ENCODE data around the gene PLB1. TPM values are rescaled to one million over a fixed set of nuclear protein-coding genes. Genes with fewer than 3 reads are reported as not detected.

The PLB1 gene
- total RNA-seq, 1 donor from 2014 or later: 1.0 TPM

DNA sequence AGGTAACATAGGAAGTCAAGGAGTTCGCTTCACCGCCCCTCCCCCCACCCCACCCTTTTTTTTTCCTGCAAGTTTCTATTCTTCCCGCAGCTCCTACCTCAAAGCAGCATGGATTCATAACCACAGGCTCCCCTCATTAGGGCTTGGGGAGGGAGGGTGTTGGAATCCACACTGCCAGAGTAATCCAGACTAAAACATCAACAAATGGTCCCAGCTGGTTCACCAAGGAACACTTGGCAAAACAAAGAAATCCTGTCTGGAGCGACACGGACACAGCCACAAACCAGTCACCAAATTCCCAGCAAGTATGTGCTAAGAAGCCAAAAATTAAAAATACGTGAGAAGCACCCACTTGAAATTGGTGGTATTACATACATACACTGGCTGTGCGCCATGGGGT lies 148.9 kb downstream of the PLB1 start:
- peaks cover 3 to 5% (median 3%) of the 10 kb centered on the region in 3 donors for H3K4me1 ChIP-seq (ENCODE audit: control insufficient read depth in 3 of 3, insufficient read depth in 3 of 3, low read length in 3 of 3)
- H3K9me3 ChIP-seq (ENCODE audit: control insufficient read depth in 3 of 3, low read length in 3 of 3): no peaks in the 10 kb centered on the region
- H3K27ac ChIP-seq (ENCODE audit: low read depth, low read length): no peak overlapping the region
- no peaks in the 10 kb centered on the region for H3K36me3 ChIP-seq (ENCODE audit: control insufficient read depth in 3 of 3, insufficient read depth in 3 of 3, low read length in 3 of 3)
- no peaks in the 10 kb centered on the region for H3K27me3 ChIP-seq (ENCODE audit: control insufficient read depth in 3 of 3, insufficient read depth in 3 of 3, low read length in 3 of 3)
- H3K4me3 ChIP-seq (ENCODE audit: low read length in 3 of 3): no peak overlapping the region
- no peak overlapping the region for H3K9ac ChIP-seq (ENCODE audit: low read depth in 1 of 3, low read length in 3 of 3)

DNA sequence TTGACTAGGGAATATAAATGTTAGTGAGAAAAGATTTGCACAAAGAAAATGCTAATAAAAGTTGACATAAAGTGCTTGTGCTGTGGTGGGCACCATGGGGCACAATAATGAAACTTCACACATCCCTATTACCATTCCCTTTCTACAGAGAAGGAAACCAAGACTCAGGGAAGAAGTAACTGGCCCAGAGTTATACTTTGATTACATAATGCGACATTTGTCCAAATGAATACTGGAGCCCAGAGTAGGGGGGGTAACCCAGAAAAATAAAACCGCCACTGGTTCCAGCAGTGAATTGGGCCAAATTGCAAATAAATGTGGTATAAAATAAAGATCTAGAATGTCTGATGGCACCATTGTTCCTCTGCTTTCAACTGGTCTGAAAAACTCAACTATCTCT lies 149.7 kb downstream of the PLB1 start:
- H3K27me3 ChIP-seq (ENCODE audit: control insufficient read depth in 3 of 3, insufficient read depth in 3 of 3, low read length in 3 of 3): no peaks in the 10 kb centered on the region
- H3K4me3 ChIP-seq (ENCODE audit: low read length in 3 of 3): no peak overlapping the region
- no peak overlapping the region for H3K9ac ChIP-seq (ENCODE audit: low read depth in 1 of 3, low read length in 3 of 3)
- H3K36me3 ChIP-seq (ENCODE audit: control insufficient read depth in 3 of 3, insufficient read depth in 3 of 3, low read length in 3 of 3): no peaks in the 10 kb centered on the region
- peaks cover 3 to 5% (median 3%) of the 10 kb centered on the region in 3 donors for H3K4me1 ChIP-seq (ENCODE audit: control insufficient read depth in 3 of 3, insufficient read depth in 3 of 3, low read length in 3 of 3)
- no peak overlapping the region for H3K27ac ChIP-seq (ENCODE audit: low read depth, low read length)
- H3K9me3 ChIP-seq (ENCODE audit: control insufficient read depth in 3 of 3, low read length in 3 of 3): no peaks in the 10 kb centered on the region

DNA sequence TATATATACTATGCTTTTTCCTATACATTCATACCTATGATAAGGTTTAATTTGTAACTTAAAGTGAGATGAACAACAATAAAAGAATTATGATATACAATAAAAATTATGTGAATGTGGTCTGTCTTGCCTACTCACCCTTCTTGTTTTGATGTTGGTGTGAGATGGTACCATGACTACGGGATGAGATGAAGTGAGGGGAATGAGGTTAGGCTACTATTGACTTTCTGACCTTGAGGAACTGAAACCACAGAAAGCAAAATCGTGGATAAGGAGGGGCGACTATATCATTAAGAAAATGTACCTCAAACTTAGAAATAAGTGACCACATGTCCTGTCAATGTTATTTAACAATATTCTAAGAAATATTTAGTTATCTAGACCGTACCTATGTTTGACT lies 151.8 kb downstream of the PLB1 start:
- Histone ChIP-seq H3K4me3 (ENCODE audit: low read length in 3 of 3) (no peak overlapping the region), H3K27me3 (ENCODE audit: control insufficient read depth in 3 of 3, insufficient read depth in 3 of 3, low read length in 3 of 3) (no peaks in the 10 kb centered on the region), H3K9ac (ENCODE audit: low read depth in 1 of 3, low read length in 3 of 3) (no peak overlapping the region), H3K9me3 (ENCODE audit: control insufficient read depth in 3 of 3, low read length in 3 of 3) (no peaks in the 10 kb centered on the region), H3K36me3 (ENCODE audit: control insufficient read depth in 3 of 3, insufficient read depth in 3 of 3, low read length in 3 of 3) (no peaks in the 10 kb centered on the region), H3K27ac (ENCODE audit: low read depth, low read length) (no peak overlapping the region), H3K4me1 (ENCODE audit: control insufficient read depth in 3 of 3, insufficient read depth in 3 of 3, low read length in 3 of 3) (peaks cover 3 to 5% (median 3%) of the 10 kb centered on the region in 3 donors)

DNA sequence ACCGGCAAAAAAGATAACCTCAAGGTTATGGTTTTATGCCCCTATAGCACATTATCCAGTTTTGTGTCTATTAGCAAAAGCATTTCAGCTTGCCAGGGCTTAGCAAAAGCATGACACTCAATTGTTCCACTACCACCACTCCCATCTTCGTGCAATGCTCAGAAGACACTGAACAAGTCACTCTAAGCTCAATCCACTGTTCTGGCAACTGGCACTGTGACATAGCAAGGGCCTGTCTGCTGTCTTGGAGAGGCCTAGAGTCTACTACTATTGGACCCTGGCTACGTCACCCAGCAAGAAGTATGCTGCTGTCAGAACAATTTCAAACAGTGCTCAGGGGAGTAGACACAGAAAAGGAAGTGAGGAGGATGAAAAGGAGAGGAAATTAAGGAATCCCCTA lies 152.3 kb downstream of the PLB1 start:
- H3K27me3 ChIP-seq (ENCODE audit: control insufficient read depth in 3 of 3, insufficient read depth in 3 of 3, low read length in 3 of 3): no peaks in the 10 kb centered on the region
- H3K9me3 ChIP-seq (ENCODE audit: control insufficient read depth in 3 of 3, low read length in 3 of 3): no peaks in the 10 kb centered on the region
- no peaks in the 10 kb centered on the region for H3K36me3 ChIP-seq (ENCODE audit: control insufficient read depth in 3 of 3, insufficient read depth in 3 of 3, low read length in 3 of 3)
- H3K4me3 ChIP-seq (ENCODE audit: low read length in 3 of 3): no peak overlapping the region
- no peak overlapping the region for H3K9ac ChIP-seq (ENCODE audit: low read depth in 1 of 3, low read length in 3 of 3)
- no peak overlapping the region for H3K27ac ChIP-seq (ENCODE audit: low read depth, low read length)
- peaks cover 3 to 5% (median 3%) of the 10 kb centered on the region in 3 donors for H3K4me1 ChIP-seq (ENCODE audit: control insufficient read depth in 3 of 3, insufficient read depth in 3 of 3, low read length in 3 of 3)

DNA sequence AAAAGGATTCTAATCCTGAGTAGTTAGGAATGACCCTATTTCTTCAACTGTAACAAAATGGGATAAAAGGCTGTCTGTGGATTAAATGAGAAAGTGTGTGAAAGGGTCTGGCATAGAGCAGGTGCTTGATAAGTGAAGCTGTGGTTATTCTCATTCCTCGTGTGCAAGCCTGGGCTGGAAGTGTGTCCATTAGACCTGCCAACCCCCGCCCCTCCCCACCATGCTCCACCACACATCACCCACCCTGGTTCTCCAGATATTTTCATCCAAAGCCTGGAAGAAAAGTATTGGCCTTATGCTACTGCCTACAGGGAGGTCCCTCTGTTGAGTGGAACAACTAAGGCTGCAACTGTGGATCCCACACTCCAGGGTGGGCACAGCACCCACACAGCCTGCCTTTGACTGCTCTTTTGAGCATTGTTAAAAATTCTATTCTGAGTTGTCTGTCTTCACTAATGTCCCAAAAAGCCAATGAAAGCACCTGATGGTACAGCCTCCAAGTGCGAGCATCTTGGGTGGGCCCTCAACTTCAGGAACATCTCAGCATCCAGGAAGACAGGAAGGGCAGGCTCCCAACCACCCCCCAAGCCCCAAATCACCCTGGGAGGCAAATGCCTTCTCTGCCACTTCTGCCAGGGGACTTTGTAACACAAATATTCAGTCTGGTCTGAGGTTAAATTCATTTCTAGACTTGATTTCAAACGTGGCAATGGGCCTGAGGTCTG lies 153.0 kb downstream of the PLB1 start:
- H3K27ac ChIP-seq (ENCODE audit: low read depth, low read length): no peak overlapping the region
- H3K9ac ChIP-seq (ENCODE audit: low read depth in 1 of 3, low read length in 3 of 3): no peak overlapping the region
- H3K36me3 ChIP-seq (ENCODE audit: control insufficient read depth in 3 of 3, insufficient read depth in 3 of 3, low read length in 3 of 3): no peaks in the 10 kb centered on the region
- no peaks in the 10 kb centered on the region for H3K9me3 ChIP-seq (ENCODE audit: control insufficient read depth in 3 of 3, low read length in 3 of 3)
- no peaks in the 10 kb centered on the region for H3K27me3 ChIP-seq (ENCODE audit: control insufficient read depth in 3 of 3, insufficient read depth in 3 of 3, low read length in 3 of 3)
- peaks cover 0 to 5% (median 0%) of the 10 kb centered on the region in 3 donors for H3K4me1 ChIP-seq (ENCODE audit: control insufficient read depth in 3 of 3, insufficient read depth in 3 of 3, low read length in 3 of 3)
- no peak overlapping the region for H3K4me3 ChIP-seq (ENCODE audit: low read length in 3 of 3)

DNA sequence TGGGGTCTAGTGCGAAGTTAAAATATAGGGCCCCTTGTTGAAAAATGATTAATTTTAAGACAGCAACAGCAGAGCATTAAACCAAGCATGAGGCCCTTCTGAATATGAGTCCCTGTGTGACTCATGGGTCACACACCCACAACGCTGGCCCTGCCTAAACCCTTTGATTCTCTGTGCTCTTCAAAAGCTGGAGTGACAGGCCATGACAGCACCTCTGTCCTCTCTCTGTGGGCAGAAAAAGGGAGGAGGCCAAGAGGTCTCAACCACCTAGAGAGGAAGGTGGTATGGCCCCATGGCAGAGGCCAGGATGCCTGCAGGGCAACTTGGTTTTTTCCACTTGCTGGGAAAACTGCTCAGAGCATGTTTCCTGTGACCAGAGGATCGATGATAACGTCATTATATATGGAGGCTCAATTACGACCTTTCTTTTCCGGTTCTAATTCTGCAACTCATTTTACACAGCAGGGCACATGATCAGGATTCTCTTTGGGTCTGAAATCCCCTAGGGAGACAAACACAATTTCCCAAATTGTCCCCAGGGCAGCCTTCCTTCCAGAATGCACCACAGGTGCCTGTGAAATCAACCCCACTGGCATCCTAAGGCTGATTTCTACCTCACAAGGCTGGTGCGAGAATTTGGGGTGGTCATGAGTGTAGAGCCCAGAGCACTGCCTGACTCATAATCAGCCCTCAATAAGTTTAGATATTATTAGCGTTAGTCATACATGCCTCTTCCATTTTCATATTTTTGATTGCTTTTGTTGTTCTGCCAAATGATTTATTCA lies 153.8 kb downstream of the PLB1 start:
- Histone ChIP-seq H3K36me3 (ENCODE audit: control insufficient read depth in 3 of 3, insufficient read depth in 3 of 3, low read length in 3 of 3) (no peaks in the 10 kb centered on the region), H3K27me3 (ENCODE audit: control insufficient read depth in 3 of 3, insufficient read depth in 3 of 3, low read length in 3 of 3) (no peaks in the 10 kb centered on the region), H3K4me3 (ENCODE audit: low read length in 3 of 3) (no peak overlapping the region), H3K9ac (ENCODE audit: low read depth in 1 of 3, low read length in 3 of 3) (no peak overlapping the region), H3K27ac (ENCODE audit: low read depth, low read length) (no peak overlapping the region), H3K9me3 (ENCODE audit: control insufficient read depth in 3 of 3, low read length in 3 of 3) (no peaks in the 10 kb centered on the region), H3K4me1 (ENCODE audit: control insufficient read depth in 3 of 3, insufficient read depth in 3 of 3, low read length in 3 of 3) (peaks cover 0 to 5% (median 5%) of the 10 kb centered on the region in 3 donors)

DNA sequence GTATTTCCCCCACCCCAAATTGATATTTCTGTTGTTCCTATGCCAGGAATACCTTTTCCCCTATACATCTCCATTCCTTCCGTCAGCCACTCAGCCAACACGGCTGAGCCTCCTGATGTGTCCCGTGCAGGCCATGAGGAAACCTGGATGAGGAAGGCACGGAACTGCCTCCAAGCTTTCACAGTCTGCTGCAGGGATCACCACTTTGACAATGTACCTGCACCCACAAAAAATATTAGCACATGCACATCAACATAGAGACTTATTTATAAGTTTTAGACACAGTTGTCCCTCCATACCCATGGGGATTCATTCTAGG lies 154.4 kb downstream of the PLB1 start:
- Histone ChIP-seq H3K9ac (ENCODE audit: low read depth in 1 of 3, low read length in 3 of 3) (no peak overlapping the region), H3K9me3 (ENCODE audit: control insufficient read depth in 3 of 3, low read length in 3 of 3) (no peaks in the 10 kb centered on the region), H3K36me3 (ENCODE audit: control insufficient read depth in 3 of 3, insufficient read depth in 3 of 3, low read length in 3 of 3) (no peaks in the 10 kb centered on the region), H3K4me1 (ENCODE audit: control insufficient read depth in 3 of 3, insufficient read depth in 3 of 3, low read length in 3 of 3) (peaks cover 0 to 8% (median 5%) of the 10 kb centered on the region in 3 donors), H3K27ac (ENCODE audit: low read depth, low read length) (no peak overlapping the region), H3K4me3 (ENCODE audit: low read length in 3 of 3) (no peak overlapping the region), H3K27me3 (ENCODE audit: control insufficient read depth in 3 of 3, insufficient read depth in 3 of 3, low read length in 3 of 3) (no peaks in the 10 kb centered on the region)

DNA sequence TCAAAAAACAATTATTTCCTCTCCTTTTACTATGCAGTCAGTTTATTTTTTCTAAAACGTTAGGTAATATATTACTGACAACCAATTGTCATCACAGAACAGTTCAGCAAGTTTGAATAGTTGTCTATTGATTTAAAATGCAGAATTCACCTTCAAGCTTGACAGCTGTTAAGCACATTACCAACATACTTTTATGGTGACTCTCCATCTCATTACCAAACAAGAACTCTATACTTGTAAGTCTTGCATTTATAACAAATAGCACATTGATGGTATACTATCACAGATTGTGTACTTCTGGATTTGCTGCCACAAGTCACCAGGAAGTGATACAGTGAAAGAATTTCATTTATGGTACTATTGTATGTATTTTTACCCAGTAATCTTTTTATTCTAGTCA lies 156.4 kb downstream of the PLB1 start:
- Histone ChIP-seq H3K36me3 (ENCODE audit: control insufficient read depth in 3 of 3, insufficient read depth in 3 of 3, low read length in 3 of 3) (no peaks in the 10 kb centered on the region), H3K9me3 (ENCODE audit: control insufficient read depth in 3 of 3, low read length in 3 of 3) (no peaks in the 10 kb centered on the region), H3K27ac (ENCODE audit: low read depth, low read length) (no peak overlapping the region), H3K27me3 (ENCODE audit: control insufficient read depth in 3 of 3, insufficient read depth in 3 of 3, low read length in 3 of 3) (no peaks in the 10 kb centered on the region), H3K9ac (ENCODE audit: low read depth in 1 of 3, low read length in 3 of 3) (no peak overlapping the region), H3K4me1 (ENCODE audit: control insufficient read depth in 3 of 3, insufficient read depth in 3 of 3, low read length in 3 of 3) (peaks cover 0 to 8% (median 5%) of the 10 kb centered on the region in 3 donors), H3K4me3 (ENCODE audit: low read length in 3 of 3) (no peak overlapping the region)

DNA sequence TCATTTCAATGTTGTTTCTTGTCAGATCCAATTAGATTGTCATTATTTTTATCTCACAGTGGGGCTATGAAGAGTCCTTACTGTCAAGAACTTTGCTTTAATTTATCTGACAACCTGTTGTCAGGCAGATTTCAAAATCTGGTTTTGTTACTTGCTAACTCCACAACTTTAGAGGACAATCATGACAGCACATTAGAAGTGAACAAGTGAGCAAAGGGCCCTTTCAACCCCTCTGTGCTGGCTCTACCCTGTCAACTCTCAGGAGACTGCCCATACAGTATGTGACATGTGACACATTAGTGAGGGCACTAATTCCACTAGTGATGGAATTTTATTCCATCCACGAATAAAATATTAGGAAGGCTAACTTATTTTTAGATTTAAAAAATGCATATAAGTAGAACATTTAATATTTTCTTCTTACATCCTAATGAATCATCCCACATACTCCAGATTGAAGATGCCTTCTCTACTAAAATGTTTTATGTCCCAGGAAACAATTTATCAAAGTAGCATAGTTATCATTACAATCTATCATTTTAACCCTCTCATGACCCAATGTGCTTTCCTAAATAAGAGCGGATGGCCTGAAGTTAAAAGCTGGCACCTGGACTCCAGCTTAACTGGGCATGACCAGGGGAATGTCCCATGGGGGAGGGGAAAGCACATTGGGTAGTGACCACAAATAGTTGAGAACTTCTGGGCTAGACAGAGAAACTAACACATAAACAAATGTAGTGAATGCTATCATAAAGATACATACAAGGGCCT lies 158.2 kb downstream of the PLB1 start:
- no peak overlapping the region for H3K4me3 ChIP-seq (ENCODE audit: low read length in 3 of 3)
- no peaks in the 10 kb centered on the region for H3K9me3 ChIP-seq (ENCODE audit: control insufficient read depth in 3 of 3, low read length in 3 of 3)
- no peak overlapping the region for H3K27ac ChIP-seq (ENCODE audit: low read depth, low read length)
- peaks cover 0 to 8% (median 5%) of the 10 kb centered on the region in 3 donors for H3K4me1 ChIP-seq (ENCODE audit: control insufficient read depth in 3 of 3, insufficient read depth in 3 of 3, low read length in 3 of 3)
- no peaks in the 10 kb centered on the region for H3K36me3 ChIP-seq (ENCODE audit: control insufficient read depth in 3 of 3, insufficient read depth in 3 of 3, low read length in 3 of 3)
- H3K27me3 ChIP-seq (ENCODE audit: control insufficient read depth in 3 of 3, insufficient read depth in 3 of 3, low read length in 3 of 3): no peaks in the 10 kb centered on the region
- H3K9ac ChIP-seq (ENCODE audit: low read depth in 1 of 3, low read length in 3 of 3): no peak overlapping the region
